Fibroblast of pulmonary artery (primary cell): ENCODE data around the gene RPS10.
"Not testable (repeated sequence)": the region's sequence is repeated elsewhere in the genome, so short reads cannot be mapped to it uniquely, and the experiment has no call there.

Experiments used
- DNase-seq: peaks from one replicate; pipeline ENCODE4 v3.0.0-alpha.2; 2010; ENCODE audit warnings: low read depth
- H3K4me3 ChIP-seq: replicated peaks from 2 replicates; pipeline ENCODE4 v1.5.1; 2011; ENCODE audit warnings: low read depth, mild to moderate bottlenecking, control low read depth, low read length, moderate library complexity
- TF ChIP-seq, protein P1 (sequence below): IDR thresholded peaks from 2 replicates; pipeline ENCODE4 v1.5.1; 2011; ENCODE audit warnings: mild to moderate bottlenecking, control low read depth, low read length, inconsistent platforms; ENCODE audit errors: missing control alignments

RPS10 gene

DNA sequence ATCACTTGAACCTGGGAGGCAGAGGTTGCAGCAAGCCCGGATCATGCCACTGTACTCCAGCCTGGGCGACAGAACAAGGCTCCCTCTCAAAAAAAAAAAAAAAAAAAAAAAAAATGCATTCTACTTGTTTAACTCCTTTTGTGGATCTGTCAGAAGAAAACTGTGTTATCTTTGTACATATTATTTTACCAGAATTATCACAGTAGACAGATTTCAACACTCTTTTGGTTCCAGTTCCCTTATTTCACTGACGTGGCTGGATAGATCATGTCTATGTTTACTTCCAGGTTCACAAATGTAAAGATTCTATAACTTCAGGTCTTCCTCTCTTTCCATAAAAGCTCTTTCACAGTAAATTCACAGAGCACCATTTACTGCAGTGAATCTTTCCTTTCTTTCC lies 51.8 kb downstream of the RPS10 start:
- TF ChIP-seq, protein P1, sequence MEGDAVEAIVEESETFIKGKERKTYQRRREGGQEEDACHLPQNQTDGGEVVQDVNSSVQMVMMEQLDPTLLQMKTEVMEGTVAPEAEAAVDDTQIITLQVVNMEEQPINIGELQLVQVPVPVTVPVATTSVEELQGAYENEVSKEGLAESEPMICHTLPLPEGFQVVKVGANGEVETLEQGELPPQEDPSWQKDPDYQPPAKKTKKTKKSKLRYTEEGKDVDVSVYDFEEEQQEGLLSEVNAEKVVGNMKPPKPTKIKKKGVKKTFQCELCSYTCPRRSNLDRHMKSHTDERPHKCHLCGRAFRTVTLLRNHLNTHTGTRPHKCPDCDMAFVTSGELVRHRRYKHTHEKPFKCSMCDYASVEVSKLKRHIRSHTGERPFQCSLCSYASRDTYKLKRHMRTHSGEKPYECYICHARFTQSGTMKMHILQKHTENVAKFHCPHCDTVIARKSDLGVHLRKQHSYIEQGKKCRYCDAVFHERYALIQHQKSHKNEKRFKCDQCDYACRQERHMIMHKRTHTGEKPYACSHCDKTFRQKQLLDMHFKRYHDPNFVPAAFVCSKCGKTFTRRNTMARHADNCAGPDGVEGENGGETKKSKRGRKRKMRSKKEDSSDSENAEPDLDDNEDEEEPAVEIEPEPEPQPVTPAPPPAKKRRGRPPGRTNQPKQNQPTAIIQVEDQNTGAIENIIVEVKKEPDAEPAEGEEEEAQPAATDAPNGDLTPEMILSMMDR: no peak
- no peak for DNase-seq
- H3K4me3 ChIP-seq: no peak overlapping the region

DNA sequence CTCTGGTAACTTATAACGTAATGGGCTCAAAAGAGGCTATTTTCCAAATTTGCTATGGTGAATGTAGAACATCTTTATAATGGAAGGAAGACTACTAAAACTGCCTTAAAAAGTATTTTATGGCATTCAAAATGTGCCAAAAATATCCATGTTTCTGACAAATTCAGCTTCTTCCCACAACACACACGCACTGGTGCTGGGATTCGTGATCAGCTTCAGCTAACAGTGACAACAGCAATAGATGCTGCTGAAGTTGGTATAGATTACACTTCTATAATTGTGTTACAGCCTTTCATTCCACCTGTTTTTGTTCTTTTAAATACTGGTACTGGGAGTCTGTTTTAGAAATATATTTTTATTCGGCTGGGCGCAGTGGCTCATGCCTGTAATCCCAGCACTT lies 52.4 kb downstream of the RPS10 start:
- TF ChIP-seq, protein P1: no peak
- H3K4me3 ChIP-seq: no peak overlapping the region
- no peak for DNase-seq

DNA sequence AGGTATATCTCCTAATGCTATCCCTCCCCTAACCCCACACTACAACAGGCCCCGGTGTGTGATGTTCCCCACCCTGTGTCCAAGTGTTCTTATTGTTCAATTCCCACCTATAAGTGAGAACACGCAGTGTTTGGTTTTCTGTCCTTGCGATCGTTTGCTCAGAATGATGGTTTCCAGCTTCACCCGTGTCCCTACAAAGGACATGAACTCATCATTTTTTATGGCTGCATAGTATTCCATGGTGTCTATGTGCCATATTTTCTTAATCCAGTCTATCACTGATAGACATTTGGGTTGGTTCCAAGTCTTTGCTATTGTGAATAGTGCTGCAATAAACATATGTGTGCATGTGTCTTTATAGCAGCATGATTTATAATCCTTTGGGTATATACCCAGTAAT lies 54.0 kb downstream of the RPS10 start:
- not testable (repeated sequence) for DNase-seq, H3K4me3 ChIP-seq

DNA sequence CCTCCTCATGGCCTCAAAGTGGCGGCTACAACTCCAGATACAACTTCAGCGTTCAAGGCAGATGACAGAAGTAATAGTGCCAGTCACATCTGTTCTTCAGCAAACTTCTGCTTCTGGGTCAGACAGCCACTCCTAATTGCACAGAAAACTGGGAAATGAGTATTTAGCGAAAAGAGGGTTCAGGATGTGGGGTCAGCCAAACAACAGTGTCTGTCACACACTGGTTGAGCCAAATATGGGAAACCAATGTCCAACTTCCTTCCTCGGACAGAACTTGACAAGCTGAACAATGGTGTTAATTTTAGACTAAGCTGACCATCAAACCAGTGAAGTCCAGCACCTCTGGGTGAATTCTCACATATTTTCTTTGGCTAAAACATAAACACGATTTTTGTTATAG lies 55.5 kb downstream of the RPS10 start:
- TF ChIP-seq, protein P1: no peak
- DNase-seq: no peak
- H3K4me3 ChIP-seq: no peak overlapping the region

DNA sequence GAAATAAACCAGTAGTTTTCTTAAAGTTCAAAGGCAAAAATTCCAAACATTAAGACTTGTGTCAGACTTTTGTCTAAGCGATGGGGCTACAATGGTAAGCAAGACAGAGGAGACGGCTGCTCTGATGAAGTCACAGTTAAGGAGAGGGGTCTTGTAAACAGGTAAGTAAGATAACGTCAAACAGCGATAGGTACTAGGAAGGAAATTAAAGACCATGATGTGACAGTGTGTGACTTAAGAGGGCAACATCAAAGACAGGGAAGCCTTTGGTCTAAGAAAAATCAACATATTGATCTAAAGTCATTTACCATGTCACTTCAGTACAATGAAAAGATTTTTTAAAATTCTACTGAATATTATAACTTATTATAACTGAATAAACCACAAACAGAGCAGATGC lies 56.5 kb downstream of the RPS10 start:
- H3K4me3 ChIP-seq: no peak overlapping the region
- TF ChIP-seq, protein P1: no peak
- no peak for DNase-seq
